Activated T-cell treated with anti-CD3 and anti-CD28 coated beads, Interleukin-2, amount 50 U/mL, for 4 hours (primary cell): ENCODE results near the gene NECTIN1. TPM values are rescaled to one million over a fixed set of nuclear protein-coding genes. Genes with fewer than 3 reads are reported as not detected.
"Not testable (repeated sequence)": the region's sequence is repeated elsewhere in the genome, so short reads cannot be mapped to it uniquely, and the experiment has no call there.

Experiments
- ATAC-seq, 2 donors: fragments of 200-7000 bp; cut with Tn5 transposase; one replicate each; pipeline ENCODE4 v1.10.0; 2021
- DNase-seq: peaks from one replicate; pipeline ENCODE4 v3.0.0-alpha.2; 2020
- H3K27me3 Mint-ChIP-seq: one replicate; pipeline ENCODE4 v1.8.0; 2021; ENCODE audit warnings: low read depth, mixed read lengths
- H3K36me3 Mint-ChIP-seq: one replicate; pipeline ENCODE4 v1.8.0; 2022; ENCODE audit warnings: mixed read lengths; ENCODE audit not compliant: insufficient read depth
- H3K4me1 Mint-ChIP-seq: one replicate; pipeline ENCODE4 v1.8.0; 2021; ENCODE audit warnings: low read depth, mixed read lengths
- H3K4me3 Mint-ChIP-seq: one replicate; pipeline ENCODE4 v1.8.0; 2021; ENCODE audit warnings: mild to moderate bottlenecking, moderate library complexity, mixed read lengths
- H3K9me3 Mint-ChIP-seq: one replicate; pipeline ENCODE4 v1.8.0; 2021; ENCODE audit warnings: mixed read lengths
- total RNA-seq, 3 donors: library from RNA; stranded (reverse); gene quantifications; one replicate each; pipeline ENCODE4 v1.2.1, GENCODE V29; 2021

NECTIN1 gene
- total RNA-seq, 3 donors from 2014 or later = 7.5 to 9.0 (median 8.3) TPM

DNA sequence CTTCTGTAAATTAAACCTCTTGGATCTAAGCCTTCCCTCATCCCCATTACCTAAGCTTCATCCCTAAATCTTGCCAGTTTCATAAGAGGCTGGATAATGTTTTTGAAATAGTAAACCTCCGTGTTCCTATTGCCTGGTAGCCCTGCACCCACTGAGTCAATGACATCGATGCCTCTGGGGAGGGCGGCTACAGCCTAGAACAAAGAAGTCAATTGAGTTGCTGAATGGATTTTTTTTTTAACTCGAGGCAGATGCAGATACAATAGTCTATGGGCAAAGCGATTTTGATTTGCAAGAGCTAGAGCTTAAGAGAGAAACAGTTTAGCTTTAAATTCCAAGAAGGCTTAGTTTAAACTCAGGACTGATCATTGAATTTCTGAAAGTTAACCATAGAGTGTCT is 121.3 kb downstream of the NECTIN1 start:
- H3K36me3 Mint-ChIP-seq = no peaks in the 10 kb centered on the region
- H3K4me1 Mint-ChIP-seq = no peaks in the 10 kb centered on the region
- H3K27me3 Mint-ChIP-seq = peaks cover 23% of the 10 kb centered on the region
- DNase-seq = no peak
- no peak overlapping the region for H3K4me3 Mint-ChIP-seq
- H3K9me3 Mint-ChIP-seq = no peaks in the 10 kb centered on the region
- no peak for ATAC-seq

DNA sequence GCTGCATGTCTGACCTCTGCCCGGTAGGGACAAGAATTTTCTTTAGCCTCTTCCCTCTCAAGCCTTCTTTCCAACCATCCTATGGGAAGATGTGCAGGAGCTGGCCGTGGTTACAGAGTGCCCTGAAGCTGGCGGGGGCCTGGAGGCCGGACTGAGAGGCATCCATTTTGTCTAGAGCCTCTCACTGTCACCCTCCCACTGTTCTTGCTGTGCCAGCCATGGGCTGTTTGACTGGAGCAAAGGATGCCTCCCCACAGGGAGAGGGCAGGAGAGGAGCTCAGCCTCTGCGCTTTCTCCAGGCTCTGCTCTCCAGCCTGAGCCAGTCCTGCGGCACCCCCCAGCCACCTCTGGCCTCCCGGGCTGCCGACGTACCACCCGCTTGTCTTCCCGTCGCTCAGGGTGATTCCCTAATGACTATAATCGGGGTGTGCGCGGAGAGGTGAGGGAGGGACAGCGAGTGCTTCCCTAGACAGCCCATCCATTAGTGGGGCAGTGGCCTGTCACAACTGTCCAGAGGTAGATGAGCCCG is 123.8 kb downstream of the NECTIN1 start:
- DNase-seq (no peak), ATAC-seq (no peak)
- H3K9me3 Mint-ChIP-seq = no peaks in the 10 kb centered on the region
- no peaks in the 10 kb centered on the region for H3K4me1 Mint-ChIP-seq
- H3K4me3 Mint-ChIP-seq = no peak overlapping the region
- H3K27me3 Mint-ChIP-seq = peaks cover 29% of the 10 kb centered on the region
- H3K36me3 Mint-ChIP-seq = no peaks in the 10 kb centered on the region

DNA sequence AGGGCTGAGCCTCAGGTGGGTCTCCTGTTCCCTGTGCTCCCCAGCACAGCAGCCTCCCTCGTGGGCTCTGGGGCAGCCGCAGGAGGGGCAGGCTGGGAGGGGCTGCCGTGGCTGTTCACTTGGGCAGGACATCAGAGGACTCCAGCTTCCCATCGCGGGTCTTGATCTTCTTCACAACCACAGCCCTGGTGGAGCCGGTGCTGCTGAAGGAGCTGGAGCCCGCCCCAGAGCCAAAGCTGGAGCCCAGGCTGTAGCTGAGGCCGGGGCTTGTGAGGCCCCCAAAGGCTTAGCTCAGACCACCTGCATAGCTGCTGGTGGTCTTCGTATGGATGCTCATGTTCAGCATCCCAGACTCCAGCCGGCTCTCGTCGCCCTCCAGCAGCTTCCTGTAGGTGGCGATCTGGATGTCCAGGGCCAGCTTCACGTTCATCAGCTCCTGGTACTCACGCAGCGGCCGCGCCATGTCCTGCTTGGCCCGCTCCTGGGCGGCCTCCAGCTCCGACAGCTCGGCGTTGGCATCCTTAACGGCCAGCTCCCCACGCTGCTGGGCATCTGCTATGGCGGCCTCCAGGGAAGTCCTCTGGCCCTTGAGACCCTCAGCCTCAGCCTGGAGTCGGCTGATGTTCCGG is 126.1 kb downstream of the NECTIN1 start:
- no peaks in the 10 kb centered on the region for H3K9me3 Mint-ChIP-seq
- H3K4me3 Mint-ChIP-seq = no peak overlapping the region
- no peak for DNase-seq
- H3K36me3 Mint-ChIP-seq = no peaks in the 10 kb centered on the region
- H3K27me3 Mint-ChIP-seq = peaks cover 28% of the 10 kb centered on the region
- ATAC-seq = no peak
- H3K4me1 Mint-ChIP-seq = no peaks in the 10 kb centered on the region

DNA sequence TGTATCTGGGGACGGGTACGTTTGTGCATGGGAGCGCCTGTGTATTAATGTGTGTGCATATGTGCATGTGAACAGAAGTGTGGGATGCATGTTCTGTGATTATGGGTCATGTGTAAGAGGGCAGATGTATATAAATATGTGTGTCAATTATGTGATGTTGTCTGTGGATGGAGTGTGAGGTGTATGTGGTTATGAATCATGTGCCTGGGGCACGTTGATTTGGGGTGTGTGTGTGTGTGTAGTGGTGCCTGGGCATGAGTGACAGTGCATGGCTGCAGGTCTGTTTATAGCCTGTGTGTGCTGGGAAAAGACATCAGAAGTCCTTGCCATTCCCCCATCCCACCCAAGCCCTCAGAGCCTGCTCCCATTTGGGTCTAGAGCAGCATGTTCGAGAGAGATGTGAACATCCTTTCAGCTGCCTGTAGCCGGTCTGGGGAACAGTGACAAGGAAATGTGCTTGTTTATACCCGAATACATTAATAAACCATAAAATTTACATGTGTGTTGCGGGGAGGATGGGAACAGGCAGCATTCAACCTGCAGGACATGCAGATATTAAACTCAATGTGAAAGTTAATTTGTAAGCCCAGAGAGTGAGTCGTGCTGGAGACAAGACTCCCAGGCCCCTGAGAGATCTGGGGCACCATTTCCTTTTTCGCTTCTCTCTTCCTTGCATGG is 129.0 kb downstream of the NECTIN1 start:
- ATAC-seq = no peak
- Mint-ChIP-seq H3K9me3 (no peaks in the 10 kb centered on the region), H3K4me1 (no peaks in the 10 kb centered on the region), H3K36me3 (no peaks in the 10 kb centered on the region), H3K27me3 (peaks cover 21% of the 10 kb centered on the region), H3K4me3 (no peak overlapping the region)
- no peak for DNase-seq

DNA sequence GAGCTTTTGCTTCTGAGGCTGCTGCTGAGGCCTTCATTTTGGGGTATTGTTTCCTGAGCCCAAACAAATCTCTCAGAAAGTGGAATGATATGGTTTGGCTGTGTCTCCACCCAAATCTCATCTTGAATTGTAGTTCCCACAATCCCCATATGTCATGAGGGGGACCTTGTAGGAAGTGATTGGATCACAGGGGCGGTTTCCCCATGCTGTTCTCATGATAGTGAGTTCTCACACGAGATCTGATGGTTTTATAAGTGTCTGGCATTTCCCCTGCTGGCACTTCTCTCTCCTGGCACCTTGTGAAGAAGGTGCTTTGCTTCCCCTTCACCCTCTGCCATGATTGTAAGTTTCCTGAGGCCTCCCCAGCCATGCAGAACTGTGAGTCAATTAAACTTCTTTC is 133.1 kb downstream of the NECTIN1 start:
- not testable (repeated sequence) for H3K27me3 Mint-ChIP-seq, H3K4me3 Mint-ChIP-seq, H3K9me3 Mint-ChIP-seq, H3K4me1 Mint-ChIP-seq, H3K36me3 Mint-ChIP-seq, DNase-seq, ATAC-seq

DNA sequence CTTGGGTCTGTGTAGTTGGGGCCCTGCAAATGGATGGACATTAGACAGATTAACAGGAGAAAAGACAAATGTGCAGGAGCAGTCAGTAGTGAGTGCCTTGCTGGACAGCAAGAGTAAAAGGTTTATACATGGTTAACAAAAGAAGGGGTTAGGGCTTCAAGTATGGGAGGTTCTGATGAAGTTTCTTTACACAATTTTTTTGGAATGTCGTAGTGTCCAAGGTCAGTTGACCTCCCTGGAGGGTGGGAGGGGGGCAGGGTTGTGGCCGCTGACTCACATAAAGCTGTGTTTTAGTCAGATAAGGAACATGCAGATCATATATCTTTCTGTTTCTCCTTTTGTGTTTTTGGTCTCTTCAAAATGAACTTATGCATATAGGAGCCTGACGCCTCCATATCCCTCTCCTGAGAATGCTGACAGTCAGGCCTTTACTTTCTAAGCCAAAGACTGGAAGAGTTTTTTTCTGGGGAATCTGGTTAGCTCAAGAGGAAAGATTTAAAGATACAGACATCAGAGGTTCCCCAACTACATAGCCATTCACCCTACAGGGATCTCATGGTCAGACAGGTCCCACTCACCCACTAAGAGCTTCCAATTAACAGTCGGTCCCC is 134.3 kb downstream of the NECTIN1 start:
- no peaks in the 10 kb centered on the region for H3K4me1 Mint-ChIP-seq
- ATAC-seq (no peak), DNase-seq (no peak)
- H3K27me3 Mint-ChIP-seq = peaks cover 10% of the 10 kb centered on the region
- H3K36me3 Mint-ChIP-seq = no peaks in the 10 kb centered on the region
- H3K4me3 Mint-ChIP-seq = no peak overlapping the region
- no peaks in the 10 kb centered on the region for H3K9me3 Mint-ChIP-seq

DNA sequence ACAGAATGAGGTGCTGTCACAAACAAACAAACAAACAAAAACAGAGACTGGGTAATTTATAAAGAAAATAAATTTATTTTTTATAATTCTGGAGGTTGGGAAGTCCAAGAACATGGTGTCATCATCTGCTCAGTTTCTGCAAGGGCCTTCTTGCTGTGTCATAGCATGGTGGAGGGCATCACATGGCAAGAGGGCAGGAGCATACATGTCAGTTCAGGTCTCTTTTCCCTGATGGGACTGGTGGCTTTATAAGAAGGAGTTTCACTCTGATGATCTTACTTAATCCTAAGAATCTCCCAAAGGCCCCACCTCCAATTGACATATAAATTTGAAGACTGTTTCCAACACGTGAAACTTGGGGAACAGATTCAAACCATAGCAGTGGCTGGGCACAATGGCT is 135.7 kb downstream of the NECTIN1 start:
- no peaks in the 10 kb centered on the region for H3K9me3 Mint-ChIP-seq
- no peak overlapping the region for H3K4me3 Mint-ChIP-seq
- peaks cover 17% of the 10 kb centered on the region for H3K27me3 Mint-ChIP-seq
- no peak for DNase-seq
- no peaks in the 10 kb centered on the region for H3K36me3 Mint-ChIP-seq
- H3K4me1 Mint-ChIP-seq = no peaks in the 10 kb centered on the region
- no peak for ATAC-seq

DNA sequence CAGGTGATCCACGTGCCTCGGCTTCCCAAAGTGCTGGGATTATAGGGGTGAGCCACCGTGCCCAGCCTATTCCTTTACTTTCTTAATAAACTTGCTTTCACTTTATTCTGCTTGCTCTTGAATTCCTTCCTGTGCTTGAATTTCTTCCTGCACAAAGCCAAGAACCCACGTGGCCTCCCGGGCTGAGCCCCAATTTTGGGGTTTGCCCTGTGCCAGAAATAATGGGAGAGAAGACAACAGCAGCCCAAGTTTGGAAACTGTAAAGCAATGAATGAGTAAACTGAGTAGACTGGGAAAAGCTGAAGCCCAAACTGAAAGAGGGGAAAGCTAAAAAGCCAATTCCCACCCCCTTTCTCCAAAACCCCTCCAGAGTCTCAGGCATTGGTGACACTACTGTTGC is 136.4 kb downstream of the NECTIN1 start:
- peaks cover 17% of the 10 kb centered on the region for H3K27me3 Mint-ChIP-seq
- no peak overlapping the region for H3K4me3 Mint-ChIP-seq
- no peaks in the 10 kb centered on the region for H3K9me3 Mint-ChIP-seq
- DNase-seq (no peak), ATAC-seq (no peak)
- no peaks in the 10 kb centered on the region for H3K36me3 Mint-ChIP-seq
- H3K4me1 Mint-ChIP-seq = no peaks in the 10 kb centered on the region

DNA sequence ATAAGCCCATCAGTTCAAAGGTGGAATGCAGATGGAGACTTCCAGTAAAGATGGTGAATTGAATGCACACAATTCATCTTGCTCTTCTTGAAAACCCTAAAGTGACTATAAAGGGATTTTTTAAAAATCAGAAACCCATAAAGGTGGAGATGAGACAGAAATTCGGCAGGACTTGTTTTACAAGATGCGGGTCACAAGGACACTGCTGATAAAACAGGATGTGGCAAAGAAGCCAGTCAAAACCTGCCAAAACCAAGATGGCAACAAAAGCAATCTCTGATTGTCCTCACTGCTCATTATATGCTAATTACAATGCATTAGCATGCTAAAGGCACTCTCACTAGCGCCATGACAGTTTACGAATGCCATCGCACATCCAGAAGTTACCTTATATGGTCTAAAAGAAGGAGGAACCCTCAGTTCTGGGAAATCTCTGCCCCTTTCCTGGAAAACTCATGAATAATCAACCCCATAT is 137.1 kb downstream of the NECTIN1 start:
- ATAC-seq = no peak
- H3K9me3 Mint-ChIP-seq = no peaks in the 10 kb centered on the region

DNA sequence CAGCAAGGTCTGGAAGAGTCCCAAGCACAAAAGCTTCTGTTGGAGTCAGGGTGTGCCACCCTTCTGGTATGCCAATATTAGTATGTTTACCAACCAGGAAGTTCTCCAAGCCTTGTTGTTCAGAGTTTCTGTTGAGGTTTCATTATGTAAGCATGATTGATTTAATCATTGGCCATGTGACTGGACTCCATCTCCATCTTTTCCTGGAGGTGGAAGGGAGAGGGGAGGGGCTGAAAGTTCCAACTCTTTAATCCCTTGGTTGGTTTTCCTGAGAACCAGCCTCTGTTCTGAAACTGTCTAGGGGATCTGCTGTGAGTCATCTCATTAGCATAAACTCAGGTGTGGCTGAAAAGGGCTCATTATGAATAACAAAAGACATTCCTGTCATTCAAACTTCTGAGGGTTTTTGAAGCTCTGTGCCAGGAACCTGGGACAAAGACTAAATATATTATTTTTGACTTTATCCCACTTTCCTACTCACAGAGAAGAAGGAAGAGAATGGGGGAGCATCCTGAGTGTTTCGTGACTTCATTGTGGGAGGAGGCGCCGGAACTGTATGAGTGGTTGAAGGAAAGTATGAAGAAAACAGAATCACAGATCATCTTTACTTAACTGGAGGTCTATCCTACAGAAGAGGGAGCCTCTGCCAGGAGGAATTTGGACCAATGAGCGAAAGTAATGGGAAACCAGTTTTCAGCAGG is 138.2 kb downstream of the NECTIN1 start:
- Mint-ChIP-seq H3K9me3 (no peaks in the 10 kb centered on the region), H3K36me3 (no peaks in the 10 kb centered on the region), H3K27me3 (peaks cover 19% of the 10 kb centered on the region), H3K4me3 (no peak overlapping the region), H3K4me1 (no peaks in the 10 kb centered on the region)
- ATAC-seq (no peak), DNase-seq (no peak)

More for the DNA sequence above, 137.1 kb downstream of the NECTIN1 start:
- Mint-ChIP-seq H3K27me3 (peaks cover 15% of the 10 kb centered on the region), H3K36me3 (no peaks in the 10 kb centered on the region), H3K4me1 (no peaks in the 10 kb centered on the region), H3K4me3 (no peak overlapping the region)
- DNase-seq = no peak

DNA sequence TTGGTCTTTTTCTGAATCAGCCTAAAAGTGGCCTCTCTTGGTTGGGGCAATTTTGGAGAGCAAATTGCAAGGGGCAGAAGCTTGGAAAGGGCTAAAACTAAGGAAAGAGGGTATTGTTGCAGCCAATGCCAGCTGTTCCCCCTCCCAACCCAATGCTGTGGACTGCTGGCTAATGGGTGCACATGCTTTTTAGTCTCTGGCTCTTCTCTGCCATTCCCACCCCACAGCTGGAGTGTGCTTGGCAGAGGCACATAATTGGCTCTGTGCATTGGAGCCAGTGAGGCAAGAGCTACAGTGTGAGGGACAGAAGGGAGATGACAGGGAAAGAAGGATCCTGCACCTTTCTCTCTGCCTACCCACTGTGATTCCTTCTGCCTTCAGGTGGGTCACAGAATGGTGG is 140.0 kb downstream of the NECTIN1 start:
- ATAC-seq (no peak), DNase-seq (no peak)
- H3K4me1 Mint-ChIP-seq = peaks cover 5% of the 10 kb centered on the region
- no peak overlapping the region for H3K4me3 Mint-ChIP-seq
- H3K9me3 Mint-ChIP-seq = no peaks in the 10 kb centered on the region
- no peaks in the 10 kb centered on the region for H3K36me3 Mint-ChIP-seq
- peaks cover 30% of the 10 kb centered on the region for H3K27me3 Mint-ChIP-seq
